ENCODE data around the gene MYCBPAP. TPM values are rescaled to one million over a fixed set of nuclear protein-coding genes. Genes with fewer than 3 reads are reported as not detected.
"Not testable (repeated sequence)": the region's sequence is repeated elsewhere in the genome, so short reads cannot be mapped to it uniquely, and the experiment has no call there.

MYCBPAP gene
- total and polyA plus RNA-seq, 2 donors from 2014 or later: 0.72 to 2.9 TPM

DNA sequence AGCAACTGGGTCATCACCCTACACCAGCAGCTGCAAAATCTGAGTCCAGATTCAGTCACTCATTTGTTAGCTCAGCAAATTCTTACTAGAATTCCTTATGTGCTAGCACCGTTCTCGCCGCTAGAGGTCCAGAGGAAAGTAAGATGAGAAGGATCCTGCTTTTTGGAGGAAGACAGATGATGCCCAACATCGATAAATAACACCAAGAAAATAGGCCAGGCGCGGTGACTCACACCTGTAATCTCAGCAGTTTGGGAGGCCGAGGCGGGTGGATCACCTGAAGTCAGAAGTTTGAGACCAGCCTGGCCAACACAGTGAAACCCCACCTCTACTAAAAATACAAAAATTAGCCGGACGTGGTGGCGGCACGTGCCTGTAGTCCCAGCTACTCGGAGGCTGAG lies 35.5 kb upstream of the MYCBPAP start:
- H3K27ac ChIP-seq (ENCODE audit: low read depth in 2 of 2, low read length in 2 of 2); FAIRE-seq; H3K4me3 ChIP-seq (ENCODE audit: low read length in 3 of 3); H3K9me3 ChIP-seq (ENCODE audit: control insufficient read depth in 2 of 3, insufficient read depth in 1 of 3, low read length in 3 of 3); intact Hi-C loops (cut with DNase I); H3K9ac ChIP-seq (ENCODE audit: low read length in 3 of 3); H3K27me3 ChIP-seq (ENCODE audit: control insufficient read depth, insufficient read depth, low read length): not testable (repeated sequence)
- peaks cover 0 to 14% (median 12%) of the 10 kb centered on the region in 3 donors for H3K36me3 ChIP-seq (ENCODE audit: control insufficient read depth in 2 of 3, insufficient read depth in 3 of 3, low read length in 3 of 3)
- TF ChIP-seq, protein P1, sequence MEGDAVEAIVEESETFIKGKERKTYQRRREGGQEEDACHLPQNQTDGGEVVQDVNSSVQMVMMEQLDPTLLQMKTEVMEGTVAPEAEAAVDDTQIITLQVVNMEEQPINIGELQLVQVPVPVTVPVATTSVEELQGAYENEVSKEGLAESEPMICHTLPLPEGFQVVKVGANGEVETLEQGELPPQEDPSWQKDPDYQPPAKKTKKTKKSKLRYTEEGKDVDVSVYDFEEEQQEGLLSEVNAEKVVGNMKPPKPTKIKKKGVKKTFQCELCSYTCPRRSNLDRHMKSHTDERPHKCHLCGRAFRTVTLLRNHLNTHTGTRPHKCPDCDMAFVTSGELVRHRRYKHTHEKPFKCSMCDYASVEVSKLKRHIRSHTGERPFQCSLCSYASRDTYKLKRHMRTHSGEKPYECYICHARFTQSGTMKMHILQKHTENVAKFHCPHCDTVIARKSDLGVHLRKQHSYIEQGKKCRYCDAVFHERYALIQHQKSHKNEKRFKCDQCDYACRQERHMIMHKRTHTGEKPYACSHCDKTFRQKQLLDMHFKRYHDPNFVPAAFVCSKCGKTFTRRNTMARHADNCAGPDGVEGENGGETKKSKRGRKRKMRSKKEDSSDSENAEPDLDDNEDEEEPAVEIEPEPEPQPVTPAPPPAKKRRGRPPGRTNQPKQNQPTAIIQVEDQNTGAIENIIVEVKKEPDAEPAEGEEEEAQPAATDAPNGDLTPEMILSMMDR (IDR thresholded peaks at IDR 0.05; ENCODE audit: borderline replicate concordance, extremely low read depth, insufficient read depth): peak; percentile 33
- DNase-seq: peak in 1 of 5 donors; percentile 64
- H3K4me1 ChIP-seq (ENCODE audit: control insufficient read depth in 2 of 3, insufficient read depth in 2 of 3, low read depth in 1 of 3, low read length in 3 of 3): peaks cover 0 to 24% (median 18%) of the 10 kb centered on the region in 3 donors

GRCh38 chr17:50473901-50474300 lies 34.3 kb upstream of the MYCBPAP start:
- no peak for DNase-seq

DNA sequence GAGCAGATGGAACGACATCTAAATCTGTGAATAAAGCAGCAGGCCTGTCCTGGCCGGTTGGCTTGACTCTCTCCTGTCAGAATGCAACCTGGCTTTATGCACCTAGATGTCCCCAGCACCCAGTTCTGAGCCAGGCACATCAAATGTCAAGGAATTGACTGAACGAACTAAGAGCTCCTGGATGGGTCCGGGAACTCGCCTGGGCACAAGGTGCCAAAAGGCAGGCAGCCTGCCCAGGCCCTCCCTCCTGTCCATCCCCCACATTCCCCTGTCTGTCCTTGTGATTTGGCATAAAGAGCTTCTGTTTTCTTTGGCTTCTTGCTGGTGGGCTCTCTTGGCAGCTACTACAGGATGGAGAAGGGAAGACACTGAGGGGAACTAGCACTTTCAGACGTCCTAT lies 33.7 kb upstream of the MYCBPAP start:
- intact Hi-C loops (cut with DNase I): no loop called here
- no peaks in the 10 kb centered on the region for H3K27me3 ChIP-seq (ENCODE audit: control insufficient read depth, insufficient read depth, low read length)
- no peak overlapping the region for H3K27ac ChIP-seq (ENCODE audit: low read depth in 2 of 2, low read length in 2 of 2)
- peaks cover 0 to 14% (median 12%) of the 10 kb centered on the region in 3 donors for H3K36me3 ChIP-seq (ENCODE audit: control insufficient read depth in 2 of 3, insufficient read depth in 3 of 3, low read length in 3 of 3)
- no peaks in the 10 kb centered on the region for H3K9me3 ChIP-seq (ENCODE audit: control insufficient read depth in 2 of 3, insufficient read depth in 1 of 3, low read length in 3 of 3)
- DNase-seq (no peak), FAIRE-seq (no peak)
- TF ChIP-seq, protein P1 (IDR thresholded peaks at IDR 0.05; ENCODE audit: borderline replicate concordance, extremely low read depth, insufficient read depth): no peak
- peaks cover 0 to 24% (median 23%) of the 10 kb centered on the region in 3 donors for H3K4me1 ChIP-seq (ENCODE audit: control insufficient read depth in 2 of 3, insufficient read depth in 2 of 3, low read depth in 1 of 3, low read length in 3 of 3)
- no peak overlapping the region for H3K4me3 ChIP-seq (ENCODE audit: low read length in 3 of 3)
- H3K9ac ChIP-seq (ENCODE audit: low read length in 3 of 3): no peak overlapping the region

More at GRCh38 chr17:50473901-50474300, 34.3 kb upstream of the MYCBPAP start:
- Histone ChIP-seq H3K27ac (ENCODE audit: low read depth in 2 of 2, low read length in 2 of 2) (no peak overlapping the region), H3K9me3 (ENCODE audit: control insufficient read depth in 2 of 3, insufficient read depth in 1 of 3, low read length in 3 of 3) (no peaks in the 10 kb centered on the region), H3K4me1 (ENCODE audit: control insufficient read depth in 2 of 3, insufficient read depth in 2 of 3, low read depth in 1 of 3, low read length in 3 of 3) (peaks cover 0 to 24% (median 22%) of the 10 kb centered on the region in 3 donors), H3K27me3 (ENCODE audit: control insufficient read depth, insufficient read depth, low read length) (no peaks in the 10 kb centered on the region), H3K36me3 (ENCODE audit: control insufficient read depth in 2 of 3, insufficient read depth in 3 of 3, low read length in 3 of 3) (peaks cover 0 to 14% (median 12%) of the 10 kb centered on the region in 3 donors), H3K4me3 (ENCODE audit: low read length in 3 of 3) (no peak overlapping the region), H3K9ac (ENCODE audit: low read length in 3 of 3) (no peak overlapping the region)
- TF ChIP-seq, protein P1 (IDR thresholded peaks at IDR 0.05; ENCODE audit: borderline replicate concordance, extremely low read depth, insufficient read depth): no peak
- no peak for FAIRE-seq
- intact Hi-C loops (cut with DNase I): no loop called here

GRCh38 chr17:50475362-50475761 lies 32.9 kb upstream of the MYCBPAP start:
- TF ChIP-seq, protein P1 (IDR thresholded peaks at IDR 0.05; ENCODE audit: borderline replicate concordance, extremely low read depth, insufficient read depth): no peak
- no peak overlapping the region for H3K4me3 ChIP-seq (ENCODE audit: low read length in 3 of 3)
- FAIRE-seq (no peak), DNase-seq (no peak)
- no peak overlapping the region for H3K9ac ChIP-seq (ENCODE audit: low read length in 3 of 3)
- H3K27me3 ChIP-seq (ENCODE audit: control insufficient read depth, insufficient read depth, low read length): no peaks in the 10 kb centered on the region
- no peaks in the 10 kb centered on the region for H3K9me3 ChIP-seq (ENCODE audit: control insufficient read depth in 2 of 3, insufficient read depth in 1 of 3, low read length in 3 of 3)
- intact Hi-C loops (cut with DNase I): no loop called here
- no peak overlapping the region for H3K27ac ChIP-seq (ENCODE audit: low read depth in 2 of 2, low read length in 2 of 2)
- H3K4me1 ChIP-seq (ENCODE audit: control insufficient read depth in 2 of 3, insufficient read depth in 2 of 3, low read depth in 1 of 3, low read length in 3 of 3): peaks cover 0 to 30% (median 26%) of the 10 kb centered on the region in 3 donors
- H3K36me3 ChIP-seq (ENCODE audit: control insufficient read depth in 2 of 3, insufficient read depth in 3 of 3, low read length in 3 of 3): peaks cover 0 to 17% (median 12%) of the 10 kb centered on the region in 3 donors

DNA sequence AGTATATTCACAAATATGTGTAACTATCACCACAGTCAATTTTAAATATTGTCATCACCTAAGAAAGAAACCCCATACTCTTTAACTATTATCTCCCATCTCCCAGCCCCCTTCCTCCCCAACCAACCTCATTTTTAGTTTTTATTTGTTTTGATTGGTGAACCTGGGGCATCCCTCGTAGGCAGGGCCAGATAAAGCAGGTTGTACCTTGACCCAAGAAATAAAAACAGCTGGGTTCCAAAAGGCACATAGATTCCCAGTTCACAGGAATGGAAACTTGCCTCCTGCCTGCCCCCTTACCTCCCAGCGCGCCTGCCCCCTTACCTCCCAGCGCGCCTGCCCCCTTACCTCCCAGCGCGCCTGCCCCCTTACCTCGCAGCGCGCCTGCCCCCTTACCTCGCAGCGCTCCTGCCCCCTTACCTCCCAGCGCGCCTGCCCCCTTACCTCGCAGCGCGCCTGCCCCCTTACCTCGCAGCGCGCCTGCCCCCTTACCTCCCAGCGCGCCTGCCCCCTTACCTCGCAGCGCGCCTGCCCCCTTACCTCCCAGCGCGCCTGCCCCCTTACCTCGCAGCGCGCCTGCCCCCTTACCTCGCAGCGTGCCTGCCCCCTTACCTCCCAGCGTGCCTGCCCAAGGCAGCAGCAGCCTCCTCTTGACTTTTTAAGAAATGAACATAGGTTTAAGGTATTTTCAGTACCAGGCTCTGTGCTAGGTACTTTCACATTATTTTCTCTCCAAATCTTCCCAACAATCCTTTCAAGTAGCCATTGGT lies 32.3 kb upstream of the MYCBPAP start:
- H3K4me1 ChIP-seq (ENCODE audit: control insufficient read depth in 2 of 3, insufficient read depth in 2 of 3, low read depth in 1 of 3, low read length in 3 of 3): peaks cover 0 to 30% (median 26%) of the 10 kb centered on the region in 3 donors
- FAIRE-seq: not testable (repeated sequence)

More for the DNA sequence above, 32.3 kb upstream of the MYCBPAP start:
- H3K27me3 ChIP-seq (ENCODE audit: control insufficient read depth, insufficient read depth, low read length); H3K9ac ChIP-seq (ENCODE audit: low read length in 3 of 3); intact Hi-C loops (cut with DNase I); H3K9me3 ChIP-seq (ENCODE audit: control insufficient read depth in 2 of 3, insufficient read depth in 1 of 3, low read length in 3 of 3); H3K4me3 ChIP-seq (ENCODE audit: low read length in 3 of 3); DNase-seq: not testable (repeated sequence)
- Histone ChIP-seq H3K27ac (ENCODE audit: low read depth in 2 of 2, low read length in 2 of 2) (peak overlapping the region; percentile 51 to 79), H3K36me3 (ENCODE audit: control insufficient read depth in 2 of 3, insufficient read depth in 3 of 3, low read length in 3 of 3) (peaks cover 0 to 17% (median 12%) of the 10 kb centered on the region in 3 donors)

Data from kidney (tissue), 14 donors.